Activated CD4-positive, CD25-positive, alpha-beta regulatory T cell treated with anti-CD3 and anti-CD28 coated beads, Interleukin-2, amount 50 U/mL, for 16 hours (primary cell): ENCODE measurements around the gene SMG6.
"Not testable (repeated sequence)": the region's sequence is repeated elsewhere in the genome, so short reads cannot be mapped to it uniquely, and the experiment has no call there.

Experiments used
- DNase-seq: peaks from one replicate; pipeline ENCODE4 v3.0.0-alpha.2; 2020; ENCODE audit warnings: low read depth, low spot score

SMG6 gene

GRCh38 chr17:2178798-2179501 is 124.6 kb downstream of the SMG6 start:
- no peak for DNase-seq

- no peak for DNase-seq
Observed at GRCh38 chr17:2177235-2177811, 126.3 kb downstream of the SMG6 start.

- no peak for DNase-seq
Observed at GRCh38 chr17:2176499-2177169, 127.0 kb downstream of the SMG6 start.

- no peak for DNase-seq
Observed at GRCh38 chr17:2175294-2175628, 128.3 kb downstream of the SMG6 start.

DNA sequence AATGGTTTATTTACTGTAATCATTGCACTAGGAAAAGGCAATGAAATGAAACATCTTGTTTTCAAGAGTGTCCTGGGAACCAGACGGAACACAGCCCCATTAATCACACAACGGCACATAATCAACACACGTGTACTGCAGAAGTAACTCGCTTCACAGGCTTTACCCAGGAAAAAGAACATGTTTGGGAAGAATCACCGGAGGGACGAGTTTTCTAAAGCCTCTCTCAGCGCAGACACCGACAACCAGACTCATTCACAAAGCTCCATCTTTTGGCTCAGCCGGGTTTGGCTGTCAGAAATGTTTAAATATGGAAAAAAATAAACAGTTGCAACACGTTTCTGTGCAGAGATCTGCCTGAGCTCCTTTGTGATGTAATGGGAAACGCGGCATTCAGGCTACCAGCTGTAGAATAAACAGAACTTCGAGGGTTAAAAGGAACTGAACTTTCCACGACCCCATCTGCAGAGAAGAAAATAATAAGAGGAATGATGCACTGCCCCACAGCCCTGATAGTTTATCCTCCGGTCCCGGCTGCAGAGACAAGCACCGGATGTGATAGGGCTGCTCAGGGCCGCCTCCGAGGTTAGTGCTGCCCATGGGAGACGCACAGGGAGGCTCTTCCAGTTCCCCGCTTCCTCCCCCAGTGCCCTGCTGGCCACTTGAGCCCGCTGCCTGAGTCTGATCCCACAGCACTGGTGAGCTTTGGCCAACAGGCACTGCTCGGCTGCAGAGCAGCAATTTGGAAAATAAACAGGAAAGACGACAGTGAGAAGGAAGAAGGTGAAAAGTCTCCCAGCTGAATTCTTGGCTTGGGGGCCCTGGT is 128.9 kb downstream of the SMG6 start:
- DNase-seq, result no peak

DNA sequence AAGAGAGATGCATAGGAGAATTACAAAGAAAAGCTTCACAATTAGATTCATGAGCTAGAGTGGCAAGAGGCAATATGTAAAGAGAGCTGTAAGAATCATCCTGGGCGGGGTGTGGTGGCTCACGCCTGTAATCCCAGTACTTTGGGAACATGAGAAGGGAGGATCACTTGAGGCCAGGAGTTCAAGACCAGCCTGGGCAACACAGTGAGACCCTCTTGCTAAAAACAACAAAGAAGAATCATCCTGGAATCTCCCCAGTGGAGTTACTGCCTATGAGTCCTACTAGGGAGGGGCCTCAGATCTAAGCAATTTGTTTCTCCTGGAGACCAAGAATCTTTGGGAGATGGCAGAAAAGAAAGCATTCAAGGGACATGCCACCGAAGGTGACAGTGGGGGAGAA is 129.6 kb downstream of the SMG6 start:
- DNase-seq, result no peak

GRCh38 chr17:2172999-2173398 is 130.6 kb downstream of the SMG6 start:
- DNase-seq, result no peak

GRCh38 chr17:2172077-2172851 is 131.3 kb downstream of the SMG6 start:
- DNase-seq, result no peak

GRCh38 chr17:2171702-2172076 is 131.9 kb downstream of the SMG6 start:
- DNase-seq, result no peak

DNA sequence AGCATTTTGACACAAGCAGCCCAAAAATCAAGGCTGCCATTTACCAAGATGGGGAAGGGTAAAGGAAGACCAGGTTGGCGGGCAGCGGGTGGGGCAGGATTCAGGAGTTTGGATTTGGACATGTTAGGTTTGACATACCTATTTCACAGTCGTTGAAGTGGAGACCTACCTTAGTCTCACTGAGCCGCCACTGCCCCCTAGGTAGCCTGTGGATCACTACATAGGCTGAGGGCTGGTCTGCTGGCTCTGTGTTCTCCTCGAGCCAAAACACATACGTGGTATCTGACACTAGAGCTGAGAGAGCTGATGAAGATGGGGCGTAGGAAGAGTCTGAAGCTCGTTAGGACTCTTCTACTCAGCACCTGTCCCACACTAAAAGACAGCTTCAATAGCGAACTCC is 133.6 kb downstream of the SMG6 start:
- DNase-seq, result no peak

DNA sequence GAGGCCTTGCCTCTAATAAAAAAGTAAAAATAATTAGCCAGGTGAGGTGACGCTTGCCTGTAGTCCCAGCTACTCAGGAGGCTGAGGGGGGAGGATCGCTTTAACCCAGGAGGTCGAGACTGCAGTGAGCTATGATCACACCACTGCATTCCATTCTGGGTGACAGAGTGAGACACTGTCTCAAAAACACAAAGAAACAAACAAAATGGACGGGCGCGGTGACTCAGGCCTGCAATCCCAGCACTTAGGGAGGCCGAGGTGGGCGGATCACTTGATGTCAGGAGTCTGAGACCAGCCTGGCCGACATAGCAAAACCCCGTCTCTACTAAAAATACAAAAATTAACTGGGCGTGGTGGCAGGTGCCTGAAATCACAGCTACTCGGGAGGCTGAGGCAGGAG is 137.9 kb downstream of the SMG6 start:
- DNase-seq, result not testable (repeated sequence)

GRCh38 chr17:2158396-2158780 is 145.2 kb downstream of the SMG6 start:
- DNase-seq, result no peak

GRCh38 chr17:2157675-2158395 is 145.8 kb downstream of the SMG6 start:
- DNase-seq, result no peak

DNA sequence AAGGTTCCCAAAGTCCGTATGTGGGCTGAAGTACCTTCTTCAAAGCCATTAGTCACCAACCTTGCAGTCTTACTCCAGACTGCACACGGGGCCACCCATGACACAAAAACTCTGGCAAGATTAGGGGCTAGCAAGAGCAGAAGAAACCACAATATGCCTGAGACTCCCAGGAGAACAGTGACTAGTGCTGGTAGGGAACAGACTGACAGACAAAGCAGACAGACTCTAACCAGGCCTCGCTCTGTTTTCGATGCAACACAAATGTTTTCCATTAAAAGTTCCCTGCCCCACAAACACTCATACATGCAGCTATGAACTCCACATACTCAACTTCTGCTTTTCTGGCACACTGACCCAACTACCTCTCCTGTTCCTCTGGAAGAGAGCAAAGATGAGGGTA is 146.5 kb downstream of the SMG6 start:
- DNase-seq, result no peak

DNA sequence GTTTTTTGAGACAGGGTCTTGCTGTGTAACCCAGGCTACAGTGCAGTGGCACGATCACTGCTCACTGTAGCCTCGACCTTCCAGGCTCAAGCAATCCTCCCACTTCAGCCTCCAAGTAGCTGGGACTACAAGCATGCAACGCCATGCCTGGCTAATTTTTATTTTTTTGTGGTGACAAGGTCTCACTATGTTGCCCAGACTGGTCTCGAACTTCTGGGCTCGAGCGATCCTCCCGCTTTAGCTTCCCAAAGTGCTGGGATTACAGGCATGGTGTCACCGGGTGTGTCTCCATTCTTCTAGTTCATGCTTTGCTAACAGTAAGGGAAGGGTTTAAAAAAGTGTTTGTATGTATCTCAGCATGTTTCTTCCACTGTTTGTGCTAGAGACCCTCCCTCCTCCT is 146.9 kb downstream of the SMG6 start:
- DNase-seq, result no peak

GRCh38 chr17:2155573-2155972 is 148.0 kb downstream of the SMG6 start:
- DNase-seq, result no peak

DNA sequence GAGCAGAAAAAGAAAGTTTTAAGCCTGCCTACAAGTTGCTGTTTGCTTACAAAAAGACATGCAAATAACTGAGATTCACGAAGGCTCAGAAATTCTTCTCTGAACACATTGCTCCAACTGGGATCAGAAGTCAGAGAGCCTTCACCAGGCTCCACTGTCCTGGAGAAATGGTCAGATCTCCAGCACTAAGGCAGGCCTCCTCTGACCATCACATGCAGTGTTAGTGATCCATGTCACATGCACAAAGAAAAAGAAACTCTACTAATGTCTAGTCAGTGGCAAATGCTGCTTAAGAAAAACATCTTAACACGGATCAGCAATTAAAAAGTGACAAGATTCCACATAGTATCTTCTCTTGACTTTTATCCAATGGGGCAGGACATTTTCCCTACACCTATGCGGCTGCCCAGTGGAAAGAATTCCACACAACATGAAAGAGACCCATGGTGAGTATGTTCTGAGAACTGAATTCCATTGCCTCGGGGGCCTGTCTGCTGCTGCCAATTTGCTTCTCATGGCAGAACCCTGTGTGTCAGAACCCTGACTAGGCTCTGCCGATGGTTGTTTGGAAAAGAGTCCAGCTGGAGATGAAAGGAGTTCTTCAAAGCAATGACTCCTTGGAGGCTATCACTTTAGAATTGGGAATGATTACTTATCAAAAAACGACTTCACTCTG is 152.1 kb downstream of the SMG6 start:
- DNase-seq, result no peak

GRCh38 chr17:2150806-2151205 is 152.8 kb downstream of the SMG6 start:
- DNase-seq, result no peak

- DNase-seq, result no peak
Observed at GRCh38 chr17:2149934-2150333, 153.7 kb downstream of the SMG6 start.

DNA sequence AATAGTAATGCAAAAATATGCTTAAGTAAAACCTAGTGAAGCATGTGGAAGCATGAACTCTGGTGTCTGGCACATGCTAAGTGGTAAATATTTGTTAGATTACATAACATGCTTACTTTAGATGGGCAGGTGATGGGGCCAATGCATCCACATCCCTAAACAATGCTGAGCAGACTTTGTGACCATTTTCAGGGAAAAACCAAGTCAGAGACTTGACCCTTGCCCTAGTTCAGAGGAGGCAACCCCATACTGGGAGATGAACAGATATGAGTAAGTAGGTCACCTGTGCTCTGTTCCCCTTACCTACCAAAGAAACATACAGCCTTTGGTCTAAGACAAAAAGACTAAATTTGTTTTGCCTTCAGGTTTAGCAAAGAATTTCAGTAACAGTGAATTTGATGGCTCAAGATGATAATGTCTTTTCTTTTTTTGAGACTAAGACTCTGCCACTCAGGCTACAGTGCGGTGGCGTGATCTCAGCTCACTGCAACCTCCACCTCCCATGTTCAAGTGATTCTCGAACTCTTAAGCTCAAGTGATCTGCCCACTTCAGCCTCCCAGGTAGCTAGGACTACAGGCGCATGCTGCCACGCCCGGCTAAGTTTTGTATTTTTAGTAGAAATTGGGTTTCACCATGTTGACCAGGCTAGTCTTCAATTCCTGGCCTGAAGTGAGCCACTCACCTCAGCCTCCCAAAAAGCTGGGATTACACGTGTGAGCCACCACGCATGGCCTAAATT is 157.3 kb downstream of the SMG6 start:
- no peak for DNase-seq
